Measurements from ENCODE around the gene MBLAC1. TPM values are rescaled to one million over a fixed set of nuclear protein-coding genes. Genes with fewer than 3 reads are reported as not detected.

MBLAC1 gene
- total and polyA plus RNA-seq, 9 of the 15 experiments (the other 6 are each of a cell fraction or from before 2014, with no cell fraction given): 0.03 to 3.1 (median 0.52) TPM

GRCh38 chr7:100167912-100168323 lies 41.2 kb downstream of the MBLAC1 start (continued):
- TF ChIP-seq PBX2 (CRISPR knock-in tag; IDR thresholded peaks at IDR 0.05; ENCODE audit: low read depth) (no peak), PBX2 (tag; conservative IDR thresholded peaks at IDR 0.05; ENCODE audit: low read depth) (peak; percentile 53; the same call in 1 of the 2 replicates), ZNF184 (CRISPR knock-in tag; IDR thresholded peaks at IDR 0.05) (no peak), NCOA4 (IDR thresholded peaks at IDR 0.05; ENCODE audit: partially characterized antibody) (no peak), RNF219 (CRISPR knock-in tag; IDR thresholded peaks at IDR 0.05) (no peak), TAF9B (IDR thresholded peaks at IDR 0.05; ENCODE audit: partially characterized antibody) (no peak), ZNF518B (CRISPR knock-in tag; IDR thresholded peaks at IDR 0.05) (no peak), ZNF197 (CRISPR knock-in tag; IDR thresholded peaks at IDR 0.05; ENCODE audit: low read depth) (no peak; the same call in 1 of the 2 replicates), DPF2 (IDR thresholded peaks at IDR 0.05) (peak; percentile 98), PHB2 (IDR thresholded peaks at IDR 0.05; ENCODE audit: low read depth) (peak; percentile 7; the same call in 1 of the 2 replicates), PHF21A (IDR thresholded peaks at IDR 0.05; ENCODE audit: borderline replicate concordance, low read depth) (peak; percentile 94), TRIM24 (IDR thresholded peaks at IDR 0.05) (peak; percentile 69 to 86), GTF3C2 (IDR thresholded peaks at IDR 0.05; ENCODE audit: borderline replicate concordance, extremely low read depth, insufficient read length) (no peak), GATAD2A (IDR thresholded peaks at IDR 0.05) (peak; percentile 100), PREB (CRISPR knock-in tag; IDR thresholded peaks at IDR 0.05) (no peak), SMAD2 (IDR thresholded peaks at IDR 0.05; ENCODE audit: low read depth, low read length) (no peak), SAFB (IDR thresholded peaks at IDR 0.05; ENCODE audit: borderline replicate concordance, low read depth, low read length) (no peak)
